GM12891 (cell line): ENCODE measurements around the gene PRL.

ENCODE experiments used
- DNase-seq: peaks from one replicate; pipeline ENCODE4 v3.0.0; 2011; ENCODE audit warnings: low spot score; ENCODE audit not compliant: insufficient read length
- FAIRE-seq: peaks from 2 replicates; lab custom pipeline; 2011; peaks lifted over from hg19 to GRCh38; lab: Jason Lieb, UNC
- PAX5 ChIP-seq: IDR thresholded peaks from 2 replicates; pipeline ENCODE4 v1.6.1; 2011; ENCODE audit warnings: low read length, moderate library complexity, mild to moderate bottlenecking; ENCODE audit not compliant: insufficient read depth, severe bottlenecking
- POLR2A ChIP-seq: IDR thresholded peaks from 2 replicates; pipeline ENCODE4 v1.6.1; 2011; ENCODE audit warnings: low read depth, low read length, control low read depth
- POLR2AphosphoS5 ChIP-seq: IDR thresholded peaks from 2 replicates; pipeline ENCODE4 v1.6.1; 2011; ENCODE audit warnings: low read depth, low read length, control low read depth
- POU2F2 ChIP-seq: IDR thresholded peaks from 2 replicates; pipeline ENCODE4 v1.6.1; 2011; ENCODE audit warnings: low read depth, mild to moderate bottlenecking, control low read depth, low read length, moderate library complexity
- SPI1 ChIP-seq: IDR thresholded peaks from 2 replicates; pipeline ENCODE4 v1.6.1; 2011; ENCODE audit warnings: low read depth, low read length, control low read depth
- TAF1 ChIP-seq: IDR thresholded peaks from 2 replicates; pipeline ENCODE4 v1.6.1; 2011; ENCODE audit warnings: low read depth, low read length, control low read depth

Gene PRL

DNA sequence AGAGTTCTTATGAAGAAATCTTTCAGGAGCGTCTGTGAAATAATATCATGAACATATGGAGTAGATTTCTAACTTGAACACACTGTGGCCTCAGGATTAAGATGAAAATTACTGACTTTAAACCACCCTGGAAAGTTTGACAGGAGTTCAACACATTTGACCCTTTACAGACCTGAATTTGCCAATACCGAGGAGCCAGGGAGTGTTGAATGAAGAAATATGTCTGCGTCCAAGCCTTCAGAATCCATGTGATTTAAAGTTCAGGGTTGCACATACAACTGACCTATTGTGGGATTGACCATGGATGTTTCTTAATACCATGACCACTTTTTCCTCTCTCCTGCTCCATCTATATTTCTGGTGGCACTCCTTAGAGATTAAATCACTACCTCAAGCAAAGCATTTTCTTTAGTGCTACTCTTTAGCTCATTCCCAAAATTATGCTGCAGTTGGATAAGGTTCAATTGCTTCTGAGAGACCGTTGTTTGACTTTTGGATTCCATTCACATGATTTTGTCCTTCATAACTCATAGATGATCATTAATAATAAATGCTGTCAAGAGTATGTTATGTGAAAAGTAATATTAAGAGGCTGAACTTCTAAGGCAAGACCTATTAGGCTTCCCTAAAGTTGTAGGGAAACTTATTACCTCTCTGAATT lies 57.4 kb downstream of the PRL start:
- DNase-seq = no peak
- no peak for FAIRE-seq
- TF ChIP-seq SPI1 = no peak
- TF ChIP-seq POLR2AphosphoS5 = no peak
- no peak for TF ChIP-seq POLR2A
- TF ChIP-seq PAX5 = no peak
- TF ChIP-seq POU2F2 = no peak

DNA sequence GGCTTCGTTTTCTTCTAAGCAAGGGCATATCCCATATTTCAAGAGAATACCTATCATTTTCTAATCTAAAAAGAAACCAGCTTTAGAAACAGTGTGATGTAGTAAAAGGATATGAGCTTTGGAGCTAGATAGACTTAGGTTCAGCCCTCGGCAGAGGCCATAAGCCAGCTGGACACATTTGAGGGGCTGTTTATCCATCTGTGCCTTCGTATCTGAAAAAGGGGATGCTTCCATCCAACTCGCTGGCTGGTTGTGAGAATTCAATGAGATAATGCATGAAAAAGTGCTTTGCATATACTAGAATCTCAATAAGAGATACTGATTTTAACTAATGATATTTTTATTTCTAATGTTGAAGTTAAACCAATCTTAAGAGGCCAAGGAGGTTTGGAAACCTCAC lies 58.0 kb downstream of the PRL start:
- FAIRE-seq = no peak
- TF ChIP-seq POLR2AphosphoS5 = no peak
- TF ChIP-seq POLR2A = no peak
- no peak for TF ChIP-seq SPI1
- no peak for TF ChIP-seq POU2F2
- no peak for TF ChIP-seq TAF1
- no peak for TF ChIP-seq PAX5
- DNase-seq = no peak

DNA sequence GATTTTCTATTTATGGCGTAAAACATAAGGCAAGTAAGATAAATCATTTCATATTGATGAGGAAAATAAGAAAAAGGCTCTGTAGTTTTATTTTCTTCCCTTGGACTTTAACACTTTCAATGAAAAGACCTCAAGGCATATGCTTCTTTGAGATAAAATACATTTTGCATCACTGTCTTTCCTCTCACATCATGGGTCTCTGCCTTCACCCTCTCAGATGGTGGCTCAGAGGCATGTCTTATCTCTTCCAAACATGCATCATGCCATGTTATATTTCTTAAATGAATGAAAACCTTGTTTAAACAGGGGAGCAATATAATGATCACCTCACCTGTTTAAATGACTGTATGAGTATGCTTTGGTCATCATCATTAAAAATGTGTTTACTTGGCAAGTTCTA lies 59.3 kb downstream of the PRL start:
- FAIRE-seq (no peak), DNase-seq (no peak)
- TF ChIP-seq TAF1 = no peak
- no peak for TF ChIP-seq PAX5
- TF ChIP-seq POU2F2 = no peak
